GM19397 (cell line): Measurements from ENCODE around the gene CFAP54.

Experiments
- ATAC-seq: cut with Tn5 transposase; IDR thresholded peaks from one replicate; pipeline ENCODE4 v1.9.1; 2021; ENCODE audit warnings: mild to moderate bottlenecking, moderate library complexity; ENCODE audit not compliant: unreplicated experiment

Gene CFAP54

DNA sequence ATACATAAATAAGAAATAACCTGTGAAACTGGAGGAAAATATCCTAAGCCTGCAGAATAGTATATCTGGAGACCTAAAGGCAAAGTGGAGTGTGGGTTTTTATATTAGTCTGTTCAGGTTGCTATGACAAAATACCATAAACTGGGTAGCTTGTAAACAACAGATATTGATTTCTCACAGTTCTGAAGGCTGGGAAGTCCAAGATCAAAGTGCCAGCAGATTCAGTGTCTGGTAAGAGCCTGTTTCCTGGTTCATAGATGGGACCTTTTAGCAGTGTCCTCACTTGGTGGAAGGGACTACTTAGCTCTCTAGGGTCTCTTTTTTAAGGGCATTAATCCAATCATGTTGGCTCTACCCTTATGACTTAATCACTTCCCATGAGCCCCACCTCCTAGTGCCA is 392.2 kb downstream of the CFAP54 start:
- ATAC-seq: no peak

DNA sequence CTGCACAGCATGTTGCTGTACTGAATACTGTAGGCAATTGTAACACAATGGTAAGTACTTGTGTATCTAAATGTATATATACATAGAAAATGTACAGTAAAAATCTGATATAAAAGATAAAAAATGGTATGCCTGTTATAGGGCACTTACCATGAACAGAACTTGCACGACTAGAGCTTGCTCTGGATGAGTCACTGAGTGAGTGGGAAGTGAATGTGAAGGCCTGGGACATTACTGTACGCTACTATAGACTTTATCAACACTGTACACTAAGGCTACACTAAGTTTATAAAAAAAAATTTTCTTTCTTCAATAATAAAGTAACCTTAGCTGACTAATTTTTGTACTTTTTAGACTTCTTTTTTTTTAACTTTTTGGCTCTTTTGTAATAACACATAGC is 393.5 kb downstream of the CFAP54 start:
- no peak for ATAC-seq

DNA sequence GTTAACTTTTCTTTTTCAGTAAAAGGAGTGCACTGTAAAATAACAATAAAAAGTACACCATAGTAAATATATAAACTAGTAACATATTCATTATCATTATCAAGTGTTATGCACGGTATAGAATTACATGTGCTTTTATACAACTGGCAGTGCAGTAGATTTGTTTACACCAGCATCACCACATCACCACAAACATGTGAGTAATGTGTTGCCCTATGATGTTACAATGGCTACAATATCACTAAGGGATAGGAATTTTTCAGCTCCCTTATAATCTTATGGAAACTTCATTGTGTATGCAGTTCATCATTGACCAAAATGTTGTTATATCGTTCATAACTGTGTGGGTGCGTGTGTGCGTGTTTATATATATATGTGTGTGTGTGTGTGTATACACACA is 394.2 kb downstream of the CFAP54 start:
- no peak for ATAC-seq

DNA sequence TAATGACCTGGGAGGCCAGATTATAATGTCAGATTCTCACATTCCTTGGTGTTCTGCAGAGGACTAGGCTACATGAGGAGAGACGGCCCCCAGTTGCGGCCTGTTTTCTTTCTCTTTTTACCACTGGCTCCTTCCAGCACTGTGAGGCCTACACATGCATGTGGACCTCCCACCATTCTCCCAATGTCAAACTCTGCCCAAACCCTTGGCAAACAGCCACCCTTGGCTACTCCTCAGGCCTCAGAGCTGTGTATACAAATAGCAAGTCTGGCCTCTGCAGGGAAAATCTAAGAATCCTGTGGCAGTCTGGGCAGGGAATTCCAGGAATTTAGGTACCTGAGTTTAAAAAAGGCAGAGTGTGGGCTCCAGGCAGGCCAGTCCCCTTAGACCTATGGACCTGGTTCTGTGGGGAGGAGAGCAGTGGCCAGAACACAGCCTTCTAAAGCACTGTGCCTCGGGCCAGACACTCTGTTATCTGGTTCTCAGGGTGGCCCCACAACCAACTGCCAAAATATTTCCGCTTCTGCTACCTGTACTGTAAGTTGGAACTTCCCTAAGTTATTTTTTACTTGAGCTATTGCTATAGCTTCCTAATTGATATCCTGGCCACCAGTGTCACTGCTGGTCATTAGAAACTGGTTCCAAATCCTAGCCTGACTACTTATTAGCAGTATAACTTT is 397.8 kb downstream of the CFAP54 start:
- no peak for ATAC-seq

DNA sequence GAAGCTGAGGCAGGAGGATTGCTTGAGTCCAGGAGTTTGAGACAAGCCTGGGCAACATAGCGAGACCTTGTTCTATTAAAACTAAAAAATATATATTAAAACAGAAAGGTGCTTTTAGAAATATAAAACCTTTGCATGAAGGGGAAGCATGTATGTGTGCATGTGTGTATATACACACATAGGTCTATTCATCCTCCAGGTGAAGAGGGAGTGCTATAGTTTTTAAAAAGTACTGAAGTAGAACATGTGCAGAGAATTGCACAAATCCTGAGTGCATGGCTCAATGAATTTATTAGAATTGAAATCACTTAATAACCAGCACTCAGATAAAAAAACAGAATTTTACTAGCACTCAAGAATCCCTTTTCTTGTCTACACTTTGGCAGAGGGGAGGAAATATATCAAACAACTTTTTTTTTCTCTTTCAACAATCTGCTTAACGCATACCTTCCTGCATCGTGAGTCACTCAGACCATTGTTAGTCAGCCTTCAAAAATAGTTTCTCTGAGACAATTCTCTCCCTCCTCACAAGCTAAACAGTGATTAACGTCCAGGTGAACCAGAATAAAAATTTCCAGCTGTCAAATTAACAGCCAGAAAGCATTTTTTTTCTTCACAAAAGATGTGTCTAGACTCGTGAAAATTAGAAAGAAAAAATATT is 400.0 kb downstream of the CFAP54 start:
- ATAC-seq: no peak

DNA sequence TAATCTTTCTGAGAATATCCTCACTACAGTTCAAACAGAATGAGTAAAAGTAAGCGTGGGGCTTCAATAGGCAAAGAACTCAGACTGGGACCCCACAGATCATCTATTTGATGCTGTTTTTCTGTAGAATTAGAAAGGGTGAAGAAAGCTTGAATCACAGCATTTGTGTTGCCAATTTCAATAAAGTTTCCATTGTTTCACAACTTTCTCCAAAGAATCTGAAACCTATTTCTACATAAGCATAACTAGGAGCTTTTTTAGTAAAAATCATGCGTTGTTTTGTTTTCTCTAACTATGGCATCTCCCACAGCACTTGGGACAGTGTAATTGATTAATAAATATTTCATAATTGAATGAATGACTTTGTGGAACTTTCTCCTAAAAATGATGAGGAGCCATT is 401.0 kb downstream of the CFAP54 start:
- ATAC-seq: no peak

DNA sequence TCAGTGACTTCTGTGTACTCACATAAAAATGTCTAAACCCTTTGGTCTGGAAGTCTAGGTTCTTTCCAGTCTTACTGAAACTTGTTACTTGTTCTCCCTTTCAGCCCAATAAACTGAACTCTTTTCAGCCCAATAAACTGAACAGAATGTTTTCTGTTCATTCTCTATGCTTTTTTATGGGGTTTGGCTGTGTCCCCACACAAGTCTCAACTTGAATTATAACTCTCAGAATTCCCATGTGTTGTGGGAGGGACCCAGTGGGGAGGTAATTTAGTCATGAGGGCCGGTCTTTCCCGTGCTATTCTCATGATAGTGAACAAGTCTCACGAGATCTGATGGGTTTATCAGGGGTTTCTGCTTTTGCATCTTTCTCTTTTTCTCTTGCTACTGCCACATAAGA is 402.7 kb downstream of the CFAP54 start:
- no peak for ATAC-seq

DNA sequence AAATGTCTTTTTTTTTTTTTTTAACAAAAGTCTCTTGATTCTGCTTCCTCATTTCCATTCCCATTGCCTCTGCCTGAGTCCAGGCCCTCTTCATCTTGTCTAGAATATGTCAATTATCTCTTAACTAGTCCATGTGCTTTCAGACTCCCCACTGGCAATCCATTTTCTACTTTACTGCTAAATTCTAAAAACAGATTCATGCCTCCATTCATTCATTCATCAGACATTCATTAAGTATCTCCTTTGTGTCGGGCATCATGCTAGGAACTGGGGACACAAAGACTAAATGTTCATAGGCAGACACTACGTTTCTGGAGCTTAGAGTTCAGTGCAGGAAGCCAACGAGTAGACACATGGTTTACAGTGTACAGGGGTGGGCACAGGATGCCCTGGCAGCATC is 408.0 kb downstream of the CFAP54 start:
- ATAC-seq: no peak

DNA sequence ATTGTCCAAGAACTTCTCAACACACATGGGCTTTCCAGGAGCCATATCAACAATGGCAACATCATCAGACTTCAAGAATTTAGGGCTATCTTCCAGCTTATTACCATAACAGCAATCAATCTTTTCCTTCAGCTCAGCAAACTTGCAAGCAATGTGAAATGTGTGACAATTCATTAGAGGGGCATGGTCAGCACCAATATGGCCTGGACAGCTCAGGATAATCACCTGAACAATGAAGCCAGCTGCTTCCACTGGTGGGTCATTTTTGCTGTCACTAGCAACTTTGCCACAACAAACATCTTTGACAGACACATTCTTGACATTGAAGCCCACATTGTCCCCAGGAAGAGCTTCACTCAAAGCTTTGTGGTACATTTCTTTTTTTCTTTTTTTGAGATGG is 411.8 kb downstream of the CFAP54 start:
- no peak for ATAC-seq

DNA sequence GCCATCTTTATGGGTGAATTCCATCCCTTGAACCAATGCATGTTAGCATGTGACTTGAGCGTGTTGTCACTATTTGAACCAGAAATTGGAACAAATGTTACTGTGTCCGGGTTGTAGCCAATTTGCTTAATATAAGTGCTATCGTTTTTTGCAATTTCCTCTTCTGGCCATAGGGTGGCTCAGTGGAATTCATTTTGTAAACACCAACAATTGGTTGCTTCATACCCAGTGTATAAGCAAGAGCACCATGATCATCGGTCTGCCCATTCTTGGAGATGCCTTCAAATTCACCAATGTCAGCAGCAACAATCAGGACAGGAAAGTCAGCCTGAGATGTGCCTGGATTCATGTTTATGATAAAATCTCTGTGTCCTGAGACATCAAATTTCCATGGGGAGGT is 412.7 kb downstream of the CFAP54 start:
- no peak for ATAC-seq

DNA sequence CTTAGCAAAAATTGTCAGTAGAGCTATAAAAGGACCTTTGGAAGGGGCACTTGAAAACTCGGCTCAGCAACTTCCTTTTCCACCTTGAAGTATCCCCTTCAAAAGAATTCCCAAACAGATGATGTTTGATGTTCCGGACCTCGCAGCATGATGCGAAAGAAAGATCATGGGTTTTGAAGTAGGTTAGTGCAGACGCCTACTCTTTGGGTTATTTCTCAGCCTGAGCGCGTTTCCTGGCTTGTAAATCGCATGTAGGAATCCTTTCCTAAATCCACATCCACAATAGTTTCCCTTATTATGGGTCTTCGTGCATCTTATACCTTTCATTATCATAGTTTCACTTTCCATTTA is 417.1 kb downstream of the CFAP54 start:
- no peak for ATAC-seq

DNA sequence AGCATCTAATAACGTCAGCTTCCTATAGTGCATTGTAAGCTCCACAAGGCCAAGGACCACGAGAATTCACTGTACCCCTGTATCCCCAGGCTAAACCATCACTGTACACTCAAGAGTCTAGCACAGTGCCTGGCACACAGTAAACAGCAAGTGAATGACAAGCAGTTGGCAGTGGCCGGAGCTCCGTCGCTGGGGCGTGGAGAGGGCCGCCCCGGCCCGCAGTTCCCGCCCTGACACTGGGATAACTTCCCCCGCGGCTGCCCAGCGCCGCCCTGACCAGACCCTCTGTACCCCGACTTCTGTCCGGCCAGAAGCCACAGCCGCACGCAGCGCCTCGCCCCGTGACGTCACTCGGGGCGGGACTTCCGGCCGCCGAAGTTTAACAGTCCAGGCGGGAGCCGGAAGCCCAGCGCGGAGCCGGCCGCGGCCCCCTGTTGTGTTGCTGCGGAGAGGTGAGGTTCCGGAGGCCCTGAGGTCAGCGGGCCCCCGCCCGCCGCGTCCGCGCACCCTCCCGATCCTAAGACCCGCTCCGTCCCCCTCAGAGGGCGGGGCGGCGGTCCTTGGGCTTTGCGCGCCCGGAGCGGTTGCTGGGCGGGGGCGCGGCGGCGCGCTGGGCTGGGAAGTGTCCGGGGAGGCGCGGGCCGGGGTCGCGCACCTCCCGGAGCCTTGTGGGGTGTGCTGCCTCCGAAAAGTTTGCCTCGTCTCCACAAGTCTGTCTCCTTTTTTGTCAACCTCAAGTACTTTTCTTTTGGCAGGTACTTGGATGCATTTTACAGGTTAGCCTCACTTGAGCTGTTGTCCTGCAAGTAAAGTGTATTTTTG is 417.7 kb downstream of the CFAP54 start, which contains the start of gene NEDD1:
Gene NEDD1, plus strand, starts transcription at position 409 of the 822 bp plus-strand sequence. CDS start 2,503 bp downstream, outside the sequence.
- ATAC-seq: peak; percentile 97

DNA sequence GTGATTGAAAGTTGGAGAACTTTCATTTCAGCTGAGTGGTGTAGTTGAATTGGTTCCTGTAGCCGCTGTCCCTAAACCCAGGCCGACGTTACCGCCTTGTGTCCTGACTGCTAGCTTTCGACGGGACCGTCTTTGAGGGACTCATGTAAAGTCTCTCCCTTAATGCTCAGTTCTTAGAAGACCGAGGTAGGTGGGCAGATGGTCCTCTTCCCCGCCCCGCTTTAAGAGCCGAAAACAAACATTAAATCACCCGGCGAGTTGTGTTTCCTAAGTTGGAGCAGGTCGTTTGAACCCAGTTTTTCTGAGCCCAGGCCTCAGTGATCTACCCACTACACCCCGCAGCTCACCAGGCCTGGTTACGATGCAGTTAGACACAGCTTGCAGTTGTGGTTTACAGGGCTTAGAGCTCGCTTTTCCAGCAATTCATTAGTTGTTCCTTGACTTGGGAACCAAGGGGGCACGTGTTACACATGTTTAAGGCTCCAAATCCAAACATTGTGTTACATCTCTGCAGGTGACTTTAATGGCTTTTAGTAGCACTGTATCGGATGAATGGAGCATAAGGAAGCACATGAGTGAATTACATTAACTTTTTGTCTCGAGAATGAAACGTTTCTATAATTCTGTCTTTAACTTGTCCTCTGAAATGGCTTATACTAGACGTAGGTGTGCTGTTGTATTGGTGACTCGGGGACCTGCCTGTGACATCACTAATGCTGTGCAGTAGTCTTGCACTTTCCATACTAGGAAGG is 418.5 kb downstream of the CFAP54 start:
- ATAC-seq: peak; percentile 20

DNA sequence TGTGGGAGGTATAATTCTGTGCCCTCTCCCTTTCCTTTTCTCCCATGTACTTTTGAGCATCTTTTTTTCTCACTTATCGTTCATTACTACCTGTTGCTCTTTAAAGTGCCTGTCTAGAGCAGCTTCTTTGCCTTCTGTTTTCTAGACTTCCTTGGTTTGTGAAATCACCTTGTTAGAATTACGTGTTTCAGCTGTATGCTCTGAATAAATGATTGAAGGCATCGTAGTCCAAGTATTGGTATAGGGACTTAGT is 419.0 kb downstream of the CFAP54 start:
- no peak for ATAC-seq

DNA sequence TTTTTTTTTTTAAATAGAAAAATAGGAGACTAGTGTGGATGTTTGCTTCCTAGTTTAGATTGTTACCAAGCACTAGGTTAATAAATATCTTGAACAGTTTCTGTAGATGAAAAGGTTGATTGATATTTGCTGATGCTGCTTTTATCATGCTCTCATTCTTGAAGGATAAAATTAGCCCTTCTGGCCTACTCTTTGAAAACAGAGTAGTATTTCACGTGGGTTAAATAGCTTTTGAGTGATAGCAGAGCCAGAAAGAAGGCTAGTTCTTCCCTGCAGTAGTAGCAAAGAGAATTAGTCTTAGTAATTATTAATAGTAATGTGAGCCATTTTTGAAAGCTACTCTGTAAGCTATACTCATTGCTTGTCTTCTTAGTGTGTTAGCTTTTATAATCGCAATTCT is 422.9 kb downstream of the CFAP54 start:
- no peak for ATAC-seq

DNA sequence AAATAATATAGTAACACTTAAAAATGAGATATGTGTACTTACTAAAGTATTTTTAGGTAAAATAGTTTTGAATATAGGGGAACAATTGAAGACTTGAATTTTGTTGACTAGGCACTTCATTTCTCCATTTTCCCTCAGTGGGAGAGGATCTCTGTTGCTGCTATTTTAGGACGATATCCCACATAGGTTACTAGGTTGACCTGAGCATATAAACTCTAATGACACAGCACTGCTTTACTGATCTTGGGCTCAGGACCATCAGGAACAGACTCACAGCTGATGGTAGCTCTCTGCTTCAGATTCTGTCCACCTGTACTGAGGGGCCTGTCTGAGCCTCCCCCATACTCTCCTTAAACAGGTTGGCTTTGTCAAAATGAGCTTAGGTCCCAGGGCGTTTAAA is 423.6 kb downstream of the CFAP54 start:
- ATAC-seq: no peak

DNA sequence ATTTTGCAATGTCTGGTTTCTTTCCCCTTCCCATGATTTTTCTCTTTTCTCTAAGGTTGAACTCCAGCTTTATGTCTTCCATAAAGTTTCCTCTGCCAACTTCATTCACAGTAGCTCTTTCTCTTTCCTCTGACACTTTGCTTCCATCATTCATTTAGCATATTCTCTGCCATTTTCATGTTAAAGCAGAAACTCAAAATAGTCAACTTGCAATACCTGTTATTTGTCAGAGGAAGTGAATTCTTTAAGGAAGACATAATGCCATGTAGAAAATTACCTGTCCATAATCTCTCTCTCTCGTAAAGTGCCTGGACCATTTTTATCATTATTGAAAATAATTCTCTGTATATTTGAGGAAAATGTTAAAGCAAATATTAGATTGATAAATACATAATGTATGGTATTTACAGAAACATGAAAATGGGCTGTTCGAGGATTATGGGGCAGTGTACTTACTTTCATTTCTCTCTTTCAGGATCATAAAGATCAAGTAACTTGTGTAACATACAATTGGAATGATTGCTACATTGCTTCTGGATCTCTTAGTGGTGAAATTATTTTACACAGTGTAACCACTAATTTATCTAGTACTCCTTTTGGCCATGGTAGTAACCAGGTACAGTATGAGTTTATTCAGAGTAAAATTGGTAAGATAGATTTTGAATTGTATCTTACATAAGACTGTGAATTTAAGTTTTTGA is 430.3 kb downstream of the CFAP54 start:
- no peak for ATAC-seq
